HCEC 1CT (cell line): ENCODE data around the gene GPR141.
"Not testable (repeated sequence)": the region's sequence is repeated elsewhere in the genome, so short reads cannot be mapped to it uniquely, and the experiment has no call there.

Source experiments
- DNase-seq: peaks from one replicate; pipeline ENCODE4 v3.0.0-alpha.2; 2017

GPR141 gene

GRCh38 chr7:37686556-37687345 lies 3.2 kb downstream of the GPR141 start:
- no peak for DNase-seq

- DNase-seq = no peak
Observed at GRCh38 chr7:37690206-37690605, 6.6 kb downstream of the GPR141 start.

- no peak for DNase-seq
Observed at GRCh38 chr7:37694208-37695094, 10.9 kb downstream of the GPR141 start.

- DNase-seq = no peak
Observed at GRCh38 chr7:37698276-37698675, 14.7 kb downstream of the GPR141 start.

GRCh38 chr7:37698782-37699181 lies 15.2 kb downstream of the GPR141 start:
- no peak for DNase-seq

- no peak for DNase-seq
Observed at GRCh38 chr7:37701769-37702168, 18.2 kb downstream of the GPR141 start.

- no peak for DNase-seq
Observed at GRCh38 chr7:37703361-37703760, 19.8 kb downstream of the GPR141 start.

GRCh38 chr7:37704328-37704833 lies 20.8 kb downstream of the GPR141 start:
- not testable (repeated sequence) for DNase-seq

- DNase-seq = no peak
Observed at GRCh38 chr7:37705976-37706375, 22.4 kb downstream of the GPR141 start.

- DNase-seq = no peak
Observed at GRCh38 chr7:37706804-37707203, 23.2 kb downstream of the GPR141 start.

GRCh38 chr7:37707754-37708485 lies 24.4 kb downstream of the GPR141 start:
- no peak for DNase-seq

GRCh38 chr7:37709631-37710509 lies 26.3 kb downstream of the GPR141 start:
- no peak for DNase-seq

GRCh38 chr7:37713613-37714012 lies 30.0 kb downstream of the GPR141 start:
- no peak for DNase-seq

- DNase-seq = no peak
Observed at GRCh38 chr7:37714606-37715005, 31.0 kb downstream of the GPR141 start.

GRCh38 chr7:37718585-37718984 lies 35.0 kb downstream of the GPR141 start:
- no peak for DNase-seq

- DNase-seq = no peak
Observed at GRCh38 chr7:37719077-37719476, 35.5 kb downstream of the GPR141 start.

- DNase-seq = no peak
Observed at GRCh38 chr7:37724732-37725131, 41.2 kb downstream of the GPR141 start.

- no peak for DNase-seq
Observed at GRCh38 chr7:37726016-37726415, 42.5 kb downstream of the GPR141 start.

- no peak for DNase-seq
Observed at GRCh38 chr7:37728747-37729146, 45.2 kb downstream of the GPR141 start.

GRCh38 chr7:37729181-37729580 lies 45.6 kb downstream of the GPR141 start:
- no peak for DNase-seq

- DNase-seq = no peak
Observed at GRCh38 chr7:37730501-37730900, 46.9 kb downstream of the GPR141 start.

GRCh38 chr7:37732253-37732652 lies 48.7 kb downstream of the GPR141 start:
- no peak for DNase-seq
